ENCODE measurements around the gene MAP3K20. TPM values are rescaled to one million over a fixed set of nuclear protein-coding genes. Genes with fewer than 3 reads are reported as not detected.

Gene MAP3K20
- total and polyA plus RNA-seq, 2 of the 8 experiments (the other 6 are each of a cell fraction or from before 2014, with no cell fraction given) = 3.1 to 11.1 TPM

DNA sequence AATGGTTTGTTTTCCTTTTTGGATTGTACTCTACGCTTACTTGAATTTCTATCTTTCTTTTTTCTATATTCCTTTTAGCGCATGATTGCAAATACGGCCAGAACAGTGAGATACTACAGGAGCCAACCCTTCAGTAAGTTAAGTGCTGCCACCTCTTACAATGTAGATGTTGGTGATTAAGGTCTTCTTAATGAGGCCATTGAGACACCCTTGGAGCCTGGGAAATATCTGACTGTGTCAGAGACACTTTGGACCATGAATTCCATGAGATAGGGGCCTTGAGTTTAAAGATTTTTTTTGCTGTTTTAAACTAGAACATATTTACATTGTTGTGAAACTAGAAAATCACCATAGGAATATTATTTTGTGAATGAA lies 27.1 kb upstream of the MAP3K20 start:
- Histone ChIP-seq H4K20me1 (replicated peaks in 1 of 2; ENCODE audit: control insufficient read depth in 1 of 2, insufficient read depth in 2 of 2, low read length in 2 of 2) (no peaks in the 10 kb centered on the region), H3K14ac (ENCODE audit: insufficient read length) (no peak overlapping the region), H3K79me1 (ENCODE audit: low read depth, low read length) (no peaks in the 10 kb centered on the region), H3K23me2 (ENCODE audit: low read depth, low read length) (no peaks in the 10 kb centered on the region), H2BK20ac (ENCODE audit: low read length) (no peak overlapping the region), H2BK5ac (ENCODE audit: low read depth, low read length) (no peak overlapping the region), H3K79me2 (ENCODE audit: control insufficient read depth in 1 of 2, insufficient read depth in 2 of 2, low read length in 2 of 2) (no peaks in the 10 kb centered on the region), H3K4me2 (ENCODE audit: insufficient read depth in 1 of 2, low read depth in 2 of 2, low read length in 2 of 2) (no peak overlapping the region), H4K91ac (replicated peaks; ENCODE audit: insufficient read length, low read length) (no peak overlapping the region), H2BK15ac (ENCODE audit: low read length) (no peak overlapping the region), H2AFZ (ENCODE audit: low read length) (no peak overlapping the region), H3K9me3 (ENCODE audit: insufficient read depth in 2 of 2, low read depth in 1 of 2, low read length in 1 of 2) (no peaks in the 10 kb centered on the region), H2BK120ac (replicated peaks; ENCODE audit: low read depth, low read length) (no peak overlapping the region), H4K8ac (ENCODE audit: extremely low read depth, insufficient read depth, low read length) (no peak overlapping the region), H3K4me3 (ENCODE audit: extremely low read depth in 1 of 4, insufficient read depth in 2 of 4, low read depth in 3 of 4, low read length in 4 of 4) (no peak overlapping the region), H2BK12ac (ENCODE audit: low read depth, low read length) (no peak overlapping the region), H3K36me3 (ENCODE audit: control insufficient read depth in 2 of 4, insufficient read depth in 4 of 4, low read length in 3 of 4) (no peaks in the 10 kb centered on the region), H3K27ac (ENCODE audit: low read depth, low read length) (no peak overlapping the region), H3K18ac (ENCODE audit: extremely low read depth, low read length) (no peak overlapping the region), H3K27me3 (replicated peaks in 1 of 4; ENCODE audit: control insufficient read depth in 3 of 4, extremely low read depth in 1 of 4, insufficient read depth in 3 of 4, low read length in 3 of 4) (no peaks in the 10 kb centered on the region), H3K56ac (replicated peaks; ENCODE audit: insufficient read length, low read depth, low read length) (no peak overlapping the region), H3K4me1 (replicated peaks in 1 of 4; ENCODE audit: control insufficient read depth in 3 of 4, insufficient read depth in 4 of 4, low read length in 3 of 4) (no peaks in the 10 kb centered on the region; a peak in 1 of 7 replicates), H3K4ac (replicated peaks; ENCODE audit: insufficient read length, low read depth, low read length) (no peak overlapping the region), H3K9ac (replicated peaks in 1 of 4; ENCODE audit: extremely low read depth in 1 of 4, low read depth in 3 of 4, low read length in 3 of 4) (no peak overlapping the region), H3K23ac (ENCODE audit: insufficient read length) (no peak overlapping the region), H4K5ac (ENCODE audit: insufficient read length, low read depth, low read length) (no peak overlapping the region), H2AK5ac (ENCODE audit: low read depth, low read length) (no peak overlapping the region)
- 86% methylated on average over 3 of the region's 3 CpGs; no CpG with 5 or more reads in 1 of the 2 experiments for WGBS, 2 experiments (ENCODE audit: extremely low coverage in 1 of 2, insufficient coverage in 1 of 2, insufficient read length in 1 of 2, insufficient replicate concordance in 2 of 2, low coverage in 1 of 2, low lambda C conversion rate in 2 of 2, missing lambda C conversion rate in 1 of 2)
- DNase-seq (ENCODE audit: low read depth in 1 of 2, low spot score in 2 of 2) = no peak
- POLR2A ChIA-PET (ENCODE audit: partially characterized antibody) = no interaction called here
- FAIRE-seq = no peak
- CTCF ChIA-PET (ENCODE audit: partially characterized antibody) = interaction anchor here (0.9 to 2.2 kb wide), 2 partner anchors 21 to 43 kb away, joined by 3 to 9 read pairs; no protein-coding TSS in a partner anchor
- no peak for TF ChIP-seq CBX8 (IDR thresholded peaks at IDR 0.05; ENCODE audit: borderline replicate concordance, low read depth, low read length)
- TF ChIP-seq POLR2AphosphoS5 (IDR thresholded peaks at IDR 0.05; ENCODE audit: low read depth, low read length) = no peak
- no peak for TF ChIP-seq RXRA (IDR thresholded peaks at IDR 0.05; ENCODE audit: insufficient read depth, low read depth, low read length)
- TF ChIP-seq RBBP5 (IDR thresholded peaks at IDR 0.05; ENCODE audit: borderline replicate concordance, low read depth, low read length) = no peak
- no peak for TF ChIP-seq CHD1 (IDR thresholded peaks at IDR 0.05; ENCODE audit: low read depth, low read length)
- TF ChIP-seq HDAC6 (IDR thresholded peaks at IDR 0.05; ENCODE audit: low read depth, low read length) = no peak
- TF ChIP-seq, protein P1, sequence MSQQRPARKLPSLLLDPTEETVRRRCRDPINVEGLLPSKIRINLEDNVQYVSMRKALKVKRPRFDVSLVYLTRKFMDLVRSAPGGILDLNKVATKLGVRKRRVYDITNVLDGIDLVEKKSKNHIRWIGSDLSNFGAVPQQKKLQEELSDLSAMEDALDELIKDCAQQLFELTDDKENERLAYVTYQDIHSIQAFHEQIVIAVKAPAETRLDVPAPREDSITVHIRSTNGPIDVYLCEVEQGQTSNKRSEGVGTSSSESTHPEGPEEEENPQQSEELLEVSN (IDR thresholded peaks at IDR 0.05) = no peak
- no peak for TF ChIP-seq RNF2 (IDR thresholded peaks at IDR 0.05; ENCODE audit: borderline replicate concordance, low read depth, low read length, missing control alignments, poor library complexity, severe bottlenecking)
- TF ChIP-seq CREB1 (IDR thresholded peaks at IDR 0.05) = no peak
- TF ChIP-seq EZH2 (IDR thresholded peaks at IDR 0.05; ENCODE audit: low read depth, low read length, severe bottlenecking) = no peak
- TF ChIP-seq, protein P2, sequence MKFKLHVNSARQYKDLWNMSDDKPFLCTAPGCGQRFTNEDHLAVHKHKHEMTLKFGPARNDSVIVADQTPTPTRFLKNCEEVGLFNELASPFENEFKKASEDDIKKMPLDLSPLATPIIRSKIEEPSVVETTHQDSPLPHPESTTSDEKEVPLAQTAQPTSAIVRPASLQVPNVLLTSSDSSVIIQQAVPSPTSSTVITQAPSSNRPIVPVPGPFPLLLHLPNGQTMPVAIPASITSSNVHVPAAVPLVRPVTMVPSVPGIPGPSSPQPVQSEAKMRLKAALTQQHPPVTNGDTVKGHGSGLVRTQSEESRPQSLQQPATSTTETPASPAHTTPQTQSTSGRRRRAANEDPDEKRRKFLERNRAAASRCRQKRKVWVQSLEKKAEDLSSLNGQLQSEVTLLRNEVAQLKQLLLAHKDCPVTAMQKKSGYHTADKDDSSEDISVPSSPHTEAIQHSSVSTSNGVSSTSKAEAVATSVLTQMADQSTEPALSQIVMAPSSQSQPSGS (IDR thresholded peaks at IDR 0.05; ENCODE audit: low read length) = no peak
- TF ChIP-seq BRCA1 (IDR thresholded peaks at IDR 0.05; ENCODE audit: low read depth, low read length) = no peak

Measured in H1 (cell line).